Endothelial cell of umbilical vein (primary cell): ENCODE results near the gene GYG1. TPM values are rescaled to one million over a fixed set of nuclear protein-coding genes. Genes with fewer than 3 reads are reported as not detected.
A peak's percentile ranks its signal among the peaks of the same experiment; 100 is the strongest.

ENCODE experiments used
- BruUV-seq: library from RNA; stranded (reverse); fragments of 400-500 nt; replicated peaks from 2 replicates; lab custom pipeline; 2021; lab: Mats Ljungman, UMichigan
- CTCF ChIA-PET: fragments of 300-600, 350-600 bp; sonication (Branson Sonifier 250); formaldehyde crosslinking; loops from one replicate; lab custom pipeline; 2021; ENCODE audit warnings: antibody characterized with exemption, inconsistent platforms; lab: Charles Lee
- POLR2A ChIA-PET: fragments of 300-600, 350-600 bp; sonication (Branson Sonifier 250); formaldehyde crosslinking; loops from one replicate; lab custom pipeline; 2021; ENCODE audit warnings: antibody characterized with exemption, inconsistent platforms; lab: Charles Lee
- DNase-seq: peaks from one replicate; pipeline ENCODE4 v3.0.0-alpha.2; 2011; ENCODE audit warnings: low read depth, low spot score
- FAIRE-seq: peaks from 2 replicates; lab custom pipeline; 2011; peaks lifted over from hg19 to GRCh38; lab: Jason Lieb, UNC
- H2AFZ ChIP-seq: 2 replicates; pipeline ENCODE4 v1.6.0; 2012; ENCODE audit warnings: low read depth, low read length, control low read depth, inconsistent platforms
- H3K27ac ChIP-seq: 2 replicates; pipeline ENCODE4 v1.5.1; 2011; ENCODE audit warnings: low read depth, mild to moderate bottlenecking, control low read depth, low read length, moderate library complexity; ENCODE audit not compliant: insufficient read depth
- H3K27me3 ChIP-seq, 2 experiments: 2 replicates each; pipeline versions ENCODE4 v1.6.0 to v1.6.1; 2011; ENCODE audit warnings: low read length in 2 of 2, mixed read lengths in 1 of 2; ENCODE audit not compliant: control insufficient read depth in 2 of 2, insufficient read depth in 2 of 2
- H3K36me3 ChIP-seq, 2 experiments: 2 replicates in 1 of 2; 3 replicates in 1 of 2; pipeline ENCODE4 v1.5.1; 2011; ENCODE audit warnings: low read length in 2 of 2, mild to moderate bottlenecking in 1 of 2, moderate library complexity in 1 of 2; ENCODE audit not compliant: control insufficient read depth in 2 of 2, insufficient read depth in 2 of 2; ENCODE audit errors: extremely low read depth in 1 of 2
- H3K4me1 ChIP-seq: 3 replicates; pipeline ENCODE4 v1.5.1; 2011; ENCODE audit warnings: mild to moderate bottlenecking, low read length; ENCODE audit not compliant: control insufficient read depth, insufficient read depth; ENCODE audit errors: extremely low read depth
- H3K4me2 ChIP-seq: 2 replicates; pipeline ENCODE4 v1.6.1; 2011; ENCODE audit warnings: low read length, control low read depth, mixed read lengths; ENCODE audit not compliant: insufficient read depth
- H3K4me3 ChIP-seq, 3 experiments: fragments of 200-600 bp in 1 of 3; sonication (generic), shearing (Covaris generic) in 1 of 3; replicated peaks in 1 of 3; 2 replicates each; pipeline ENCODE4 v1.5.1; 2011 to 2016; ENCODE audit warnings: control low read depth in 3 of 3, low read length in 3 of 3, mild to moderate bottlenecking in 2 of 3, inconsistent platforms in 1 of 3, low read depth in 1 of 3, moderate library complexity in 1 of 3; ENCODE audit not compliant: insufficient read depth in 1 of 3
- H3K79me2 ChIP-seq: 2 replicates; pipeline ENCODE4 v1.6.0; 2012; ENCODE audit warnings: low read length, inconsistent platforms; ENCODE audit not compliant: control insufficient read depth, insufficient read depth
- H3K9ac ChIP-seq: replicated peaks from 2 replicates; pipeline ENCODE3; 2011; ENCODE audit warnings: low read length, control low read depth; ENCODE audit not compliant: insufficient read depth; ENCODE audit errors: extremely low read depth
- H3K9me1 ChIP-seq: replicated peaks from 3 replicates; pipeline ENCODE4 v1.6.0; 2011; ENCODE audit warnings: mild to moderate bottlenecking, low read length; ENCODE audit not compliant: control insufficient read depth, insufficient read depth; ENCODE audit errors: extremely low read depth
- H3K9me3 ChIP-seq: replicated peaks from 2 replicates; pipeline ENCODE4 v1.5.1; 2012; ENCODE audit warnings: low read length, inconsistent platforms; ENCODE audit not compliant: control insufficient read depth, insufficient read depth
- H4K20me1 ChIP-seq: replicated peaks from 2 replicates; pipeline ENCODE3; 2011; ENCODE audit warnings: mild to moderate bottlenecking, low read length; ENCODE audit not compliant: control insufficient read depth, insufficient read depth; ENCODE audit errors: extremely low read depth
- CTCF ChIP-seq, 2 donors: IDR thresholded peaks; 1 replicate in 1 of 2; 2 replicates in 1 of 2; pipeline ENCODE4 v1.5.1; 2011; ENCODE audit warnings: low read length in 2 of 2, mild to moderate bottlenecking in 2 of 2, moderate library complexity in 2 of 2, control low read depth in 1 of 2, inconsistent platforms in 1 of 2, low read depth in 1 of 2; ENCODE audit not compliant: insufficient read depth in 1 of 2; ENCODE audit errors: extremely low read depth in 1 of 2
- EZH2 ChIP-seq: IDR thresholded peaks from 2 replicates; pipeline ENCODE4 v1.6.1; 2012; ENCODE audit warnings: borderline replicate concordance, low read depth, mild to moderate bottlenecking, moderate library complexity, low read length, inconsistent platforms; ENCODE audit not compliant: severe bottlenecking
- FOS ChIP-seq: IDR thresholded peaks from 2 replicates; pipeline ENCODE4 v1.6.1; 2011; ENCODE audit warnings: mild to moderate bottlenecking, low read length, moderate library complexity, borderline replicate concordance; ENCODE audit not compliant: insufficient read depth
- GATA2 ChIP-seq: IDR thresholded peaks from 2 replicates; pipeline ENCODE4 v1.7.0; 2011; ENCODE audit warnings: low read depth, mild to moderate bottlenecking, moderate library complexity, mixed read lengths, low read length; ENCODE audit not compliant: insufficient read length, insufficient read depth
- JUN ChIP-seq: IDR thresholded peaks from 2 replicates; pipeline ENCODE4 v1.6.1; 2011; ENCODE audit warnings: borderline replicate concordance, low read depth; ENCODE audit not compliant: insufficient read length, insufficient read depth
- MAX ChIP-seq: IDR thresholded peaks from 2 replicates; pipeline ENCODE4 v1.6.1; 2011; ENCODE audit not compliant: insufficient read depth, insufficient read length
- MYC ChIP-seq: IDR thresholded peaks from one replicate; pipeline ENCODE4 v1.6.1; 2011; ENCODE audit warnings: mild to moderate bottlenecking, low read depth, low read length
- POLR2A ChIP-seq: IDR thresholded peaks from 2 replicates; pipeline ENCODE4 v1.6.1; 2012; ENCODE audit warnings: low read depth, mild to moderate bottlenecking, control low read depth, low read length
- POLR2AphosphoS5 ChIP-seq: IDR thresholded peaks from 2 replicates; pipeline ENCODE4 v1.6.1; 2012; ENCODE audit warnings: low read depth, mild to moderate bottlenecking, control low read depth, low read length, moderate library complexity; ENCODE audit not compliant: insufficient read depth
- dilution Hi-C: fragments of 300-500 bp; cut with MboI; formaldehyde crosslinking; loops from one replicate; pipeline ENCODE4 v1.15.0; 2019; ENCODE audit warnings: low sequenced_read_pairs; ENCODE audit not compliant: extremely low pct_ligation_motif_present
- intact Hi-C: fragments of 100-400 bp; cut with micrococcal nuclease; formaldehyde crosslinking; loops from one replicate; pipeline ENCODE4 v1.10.0; 2022
- polyA plus RNA-seq, 4 experiments: library from polyadenylated mRNA; depleted of rRNA in 3 of 4; stranded (reverse) in 3 of 4; unstranded in 1 of 4; fragments of >200 nt; gene quantifications; 2 replicates each; pipeline versions ENCODE4 v1.2.1 to v1.2.3, GENCODE V29; 2011 to 2012; ENCODE audit warnings: missing spikeins in 1 of 4
- total RNA-seq: library from RNA; stranded (reverse); gene quantifications from 2 replicates; pipeline ENCODE4 v1.2.3, GENCODE V29; 2021

Gene GYG1
- total and polyA plus RNA-seq, 2 donors (not counting 3 experiments of a cell fraction or from before 2014, with no cell fraction given): 24.7 to 58.5 TPM

- H3K4me1 ChIP-seq: peaks cover 14% of the 10 kb centered on the region
- CTCF ChIA-PET: interaction anchor here (0.7 to 1.7 kb wide), 8 partner anchors 12 to 87 kb away, joined by 3 to 9 read pairs (median 4); partner anchors contain the start of gene GYG1
- H3K27me3 ChIP-seq: no peaks in the 10 kb centered on the region
- no peaks in the 10 kb centered on the region for H3K79me2 ChIP-seq
- no peaks in the 10 kb centered on the region for H3K9me1 ChIP-seq
- no peak for TF ChIP-seq CTCF (IDR thresholded peaks at IDR 0.05; ENCODE audit: extremely low read depth in 1 of 2, insufficient read depth in 1 of 2, low read depth in 1 of 2, low read length in 2 of 2)
- peak; percentile 43 for TF ChIP-seq FOS
- BruUV-seq: no TSS peak
- H2AFZ ChIP-seq: peak overlapping the region; percentile 9
- no peak overlapping the region for H3K4me3 ChIP-seq
- dilution Hi-C loops (no loop called here), intact Hi-C loops (no loop called here)
- POLR2A ChIA-PET: no interaction called here
- H3K9ac ChIP-seq: peak overlapping the region; percentile 22
- FAIRE-seq (no peak), DNase-seq (peak; percentile 72)
- H3K4me2 ChIP-seq: peak overlapping the region; percentile 57
- peaks cover 3 to 4% of the 10 kb centered on the region in 2 experiments for H3K36me3 ChIP-seq
- no peaks in the 10 kb centered on the region for H4K20me1 ChIP-seq
- no peaks in the 10 kb centered on the region for H3K9me3 ChIP-seq
- H3K27ac ChIP-seq: peak overlapping the region; percentile 50
Measured at GRCh38 chr3:149042789-149043386, 51.5 kb downstream of the GYG1 start.

- no peak overlapping the region for H2AFZ ChIP-seq
- FAIRE-seq: no peak
- no peak overlapping the region for H3K9ac ChIP-seq
- peaks cover 0 to 12% of the 10 kb centered on the region in 2 experiments for H3K36me3 ChIP-seq
- H3K27me3 ChIP-seq: no peaks in the 10 kb centered on the region
- TF ChIP-seq JUN (no peak), CTCF (IDR thresholded peaks at IDR 0.05; ENCODE audit: extremely low read depth in 1 of 2, insufficient read depth in 1 of 2, low read depth in 1 of 2, low read length in 2 of 2) (no peak), MYC (no peak), GATA2 (no peak), EZH2 (no peak), FOS (no peak), MAX (no peak), POLR2A (no peak), POLR2AphosphoS5 (no peak)
- intact Hi-C loops (no loop called here), dilution Hi-C loops (no loop called here)
- no peaks in the 10 kb centered on the region for H3K9me1 ChIP-seq
- H4K20me1 ChIP-seq: no peaks in the 10 kb centered on the region
- no peaks in the 10 kb centered on the region for H3K9me3 ChIP-seq
- no peak overlapping the region for H3K27ac ChIP-seq
- H3K4me1 ChIP-seq: peaks cover 14% of the 10 kb centered on the region
- no peak overlapping the region for H3K4me3 ChIP-seq
- no peaks in the 10 kb centered on the region for H3K79me2 ChIP-seq
- H3K4me2 ChIP-seq: no peak overlapping the region
- POLR2A ChIA-PET: no interaction called here
- no peak for DNase-seq
- BruUV-seq: no TSS peak
- CTCF ChIA-PET: interaction anchor here (1.7 kb wide), 1 partner anchor 89 kb away, joined by 9 read pairs; no protein-coding TSS in a partner anchor
Measured at GRCh38 chr3:149044339-149045083, 53.2 kb downstream of the GYG1 start.
